ENCODE results near the gene IST1. TPM values are rescaled to one million over a fixed set of nuclear protein-coding genes. Genes with fewer than 3 reads are reported as not detected.

Gene IST1
- total and polyA plus RNA-seq, 9 of the 15 experiments (the other 6 are each of a cell fraction or from before 2014, with no cell fraction given), result 135 to 334 (median 188) TPM

DNA sequence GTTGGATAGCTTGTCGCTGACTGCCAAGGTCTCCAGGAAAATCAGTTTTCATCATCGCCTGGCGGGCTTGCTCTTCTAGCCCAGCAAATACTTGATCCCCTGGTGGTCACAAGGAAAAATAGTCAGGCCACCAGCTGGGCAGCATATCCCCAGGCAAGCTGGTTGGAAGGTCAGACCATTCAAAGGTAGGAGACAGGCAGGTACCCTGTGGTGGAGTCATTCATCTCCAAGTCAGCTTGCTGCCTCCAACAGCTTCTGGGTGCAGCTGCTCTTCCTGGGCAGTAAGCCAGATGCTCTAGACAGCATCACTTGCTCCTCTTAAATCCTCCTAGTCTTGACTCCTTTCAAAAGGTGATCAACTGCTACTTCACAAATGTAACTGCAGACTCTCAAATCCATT lies 27.4 kb upstream of the IST1 start:
- no TSS peak for BruUV-seq (replicated peaks)
- DNase-seq (ENCODE audit: extremely low read depth in 1 of 4, low spot score in 3 of 4) (no peak), ATAC-seq (no peak), FAIRE-seq (no peak)
- in situ Hi-C loops (cut with MboI) (no loop called here), intact Hi-C loops (cut with micrococcal nuclease) (no loop called here)
- Histone ChIP-seq H3K9me1 (ENCODE audit: control insufficient read depth, insufficient read depth, low read length) (no peaks in the 10 kb centered on the region), H3K9ac (ENCODE audit: insufficient read depth in 1 of 2, low read depth in 2 of 2, low read length in 2 of 2) (no peak overlapping the region), H3K9me3 (replicated peaks; ENCODE audit: control insufficient read depth, insufficient read depth, low read depth, low read length) (no peaks in the 10 kb centered on the region), H3K36me3 (ENCODE audit: control insufficient read depth, insufficient read depth, low read length) (peaks cover 4% of the 10 kb centered on the region; the same call in 1 of the 3 replicates), H3K79me2 (ENCODE audit: control insufficient read depth, insufficient read depth, low read length) (no peaks in the 10 kb centered on the region), H3K27me3 (ENCODE audit: control insufficient read depth in 2 of 2, insufficient read depth in 2 of 2, low read length in 2 of 2) (no peaks in the 10 kb centered on the region), H4K20me1 (replicated peaks; ENCODE audit: control insufficient read depth, insufficient read depth, low read length) (no peaks in the 10 kb centered on the region), H3K4me2 (ENCODE audit: insufficient read depth, low read length) (no peak overlapping the region), H3K4me3 (no peak overlapping the region), H3K27ac (ENCODE audit: extremely low read depth, low read depth, low read length) (no peak overlapping the region), H2AFZ (ENCODE audit: low read depth, low read length) (no peak overlapping the region), H3K4me1 (replicated peaks in 1 of 2; ENCODE audit: control insufficient read depth in 2 of 2, insufficient read depth in 2 of 2, low read length in 2 of 2) (no peaks in the 10 kb centered on the region; a peak in 1 of 5 replicates)
- TF ChIP-seq ZZZ3 (IDR thresholded peaks at IDR 0.05) (no peak), RUNX1 (IDR thresholded peaks at IDR 0.05; ENCODE audit: low read depth) (no peak), TBP (optimal IDR thresholded peaks at IDR 0.05; ENCODE audit: low read depth, low read length) (no peak)
- TF ChIP-seq, protein P1, sequence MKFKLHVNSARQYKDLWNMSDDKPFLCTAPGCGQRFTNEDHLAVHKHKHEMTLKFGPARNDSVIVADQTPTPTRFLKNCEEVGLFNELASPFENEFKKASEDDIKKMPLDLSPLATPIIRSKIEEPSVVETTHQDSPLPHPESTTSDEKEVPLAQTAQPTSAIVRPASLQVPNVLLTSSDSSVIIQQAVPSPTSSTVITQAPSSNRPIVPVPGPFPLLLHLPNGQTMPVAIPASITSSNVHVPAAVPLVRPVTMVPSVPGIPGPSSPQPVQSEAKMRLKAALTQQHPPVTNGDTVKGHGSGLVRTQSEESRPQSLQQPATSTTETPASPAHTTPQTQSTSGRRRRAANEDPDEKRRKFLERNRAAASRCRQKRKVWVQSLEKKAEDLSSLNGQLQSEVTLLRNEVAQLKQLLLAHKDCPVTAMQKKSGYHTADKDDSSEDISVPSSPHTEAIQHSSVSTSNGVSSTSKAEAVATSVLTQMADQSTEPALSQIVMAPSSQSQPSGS (CRISPR knock-in tag; IDR thresholded peaks at IDR 0.05), result no peak
- TF ChIP-seq, protein P2, sequence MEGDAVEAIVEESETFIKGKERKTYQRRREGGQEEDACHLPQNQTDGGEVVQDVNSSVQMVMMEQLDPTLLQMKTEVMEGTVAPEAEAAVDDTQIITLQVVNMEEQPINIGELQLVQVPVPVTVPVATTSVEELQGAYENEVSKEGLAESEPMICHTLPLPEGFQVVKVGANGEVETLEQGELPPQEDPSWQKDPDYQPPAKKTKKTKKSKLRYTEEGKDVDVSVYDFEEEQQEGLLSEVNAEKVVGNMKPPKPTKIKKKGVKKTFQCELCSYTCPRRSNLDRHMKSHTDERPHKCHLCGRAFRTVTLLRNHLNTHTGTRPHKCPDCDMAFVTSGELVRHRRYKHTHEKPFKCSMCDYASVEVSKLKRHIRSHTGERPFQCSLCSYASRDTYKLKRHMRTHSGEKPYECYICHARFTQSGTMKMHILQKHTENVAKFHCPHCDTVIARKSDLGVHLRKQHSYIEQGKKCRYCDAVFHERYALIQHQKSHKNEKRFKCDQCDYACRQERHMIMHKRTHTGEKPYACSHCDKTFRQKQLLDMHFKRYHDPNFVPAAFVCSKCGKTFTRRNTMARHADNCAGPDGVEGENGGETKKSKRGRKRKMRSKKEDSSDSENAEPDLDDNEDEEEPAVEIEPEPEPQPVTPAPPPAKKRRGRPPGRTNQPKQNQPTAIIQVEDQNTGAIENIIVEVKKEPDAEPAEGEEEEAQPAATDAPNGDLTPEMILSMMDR (IDR thresholded peaks at IDR 0.05 in 2 of 3, conservative IDR thresholded peaks at IDR 0.05 in 1 of 3; ENCODE audit: insufficient read depth in 2 of 3, low read depth in 1 of 3, low read length in 3 of 3), result 0 out of 6 replicates have a peak, but pooled peaks of 1 of the 3 experiments have one; percentile 24
- ChIA-PET POLR2A (interaction anchor here (1.3 kb wide), 1 partner anchor 9 kb away, joined by 3 read pairs; no protein-coding TSS in a partner anchor), CTCF (ENCODE audit: low intra/inter-chr PET ratio) (no interaction called here)
- 82% methylated on average over 3 of the region's 3 CpGs for WGBS (ENCODE audit: insufficient coverage, low coverage, missing lambda C conversion rate)

All from K562 (cell line).